K562 (cell line): Measurements from ENCODE around the gene MAST4.

Experiments used
- ATF2 ChIP-seq: sonication (generic); formaldehyde crosslinking; IDR thresholded peaks from 2 replicates; pipeline ENCODE4 v1.8.1; 2022; ENCODE audit warnings: missing genetic modification reagents
- CREB1 ChIP-seq, 2 experiments: sonication (generic) in 1 of 2; formaldehyde crosslinking in 1 of 2; IDR thresholded peaks; 2 replicates each; pipeline versions ENCODE4 v1.6.1 to v1.8.0; 2012 to 2022; ENCODE audit warnings: inconsistent platforms in 1 of 2, mild to moderate bottlenecking in 1 of 2, missing genetic modification reagents in 1 of 2, moderate library complexity in 1 of 2
- CTCF ChIP-seq, 3 experiments: IDR thresholded peaks in 2 of 3; conservative IDR thresholded peaks in 1 of 3; 2 replicates each; pipeline ENCODE4 v1.5.1; 2011 to 2012; ENCODE audit warnings: low read length in 3 of 3, mild to moderate bottlenecking in 3 of 3, control low read depth in 2 of 3, improper control_type of control experiment in 1 of 3, inconsistent platforms in 1 of 3, low read depth in 1 of 3, mixed read lengths in 1 of 3, moderate library complexity in 1 of 3; ENCODE audit not compliant: insufficient read depth in 2 of 3
- ETV6 ChIP-seq, 3 experiments: fragments of 150-350 bp in 1 of 3; sonication (generic) in 1 of 3; formaldehyde crosslinking in 1 of 3; IDR thresholded peaks; 2 replicates each; pipeline versions ENCODE4 v1.6.1 to v1.8.0; 2014 to 2022; ENCODE audit warnings: borderline replicate concordance in 2 of 3, low read depth in 2 of 3, antibody characterized with exemption in 1 of 3, low read length in 1 of 3, mild to moderate bottlenecking in 1 of 3, missing genetic modification reagents in 1 of 3
- KDM1A ChIP-seq, 2 experiments: fragments of 450-650 bp; IDR thresholded peaks; 2 replicates each; pipeline ENCODE4 v1.6.1; 2016; ENCODE audit warnings: mild to moderate bottlenecking in 2 of 2
- MEIS2 ChIP-seq: fragments of 450-650 bp; IDR thresholded peaks from 2 replicates; pipeline ENCODE4 v1.6.1; 2014; ENCODE audit warnings: mild to moderate bottlenecking; ENCODE audit not compliant: partially characterized antibody
- RCOR1 ChIP-seq, 2 experiments: IDR thresholded peaks; 2 replicates each; pipeline ENCODE4 v1.6.1; 2012; ENCODE audit warnings: low read depth in 2 of 2, low read length in 2 of 2, borderline replicate concordance in 1 of 2, improper control_type of control experiment in 1 of 2
- SRF ChIP-seq, 2 experiments: fragments of 250-450, 450-650 bp in 1 of 2; sonication (Bioruptor Pico) in 1 of 2; sonication (generic) in 1 of 2; formaldehyde crosslinking; IDR thresholded peaks; 2 replicates each; pipeline versions ENCODE4 v1.5.0 to v1.5.1; 2020 to 2022; ENCODE audit warnings: mild to moderate bottlenecking in 1 of 2, missing genetic modification reagents in 1 of 2
- U2AF1 ChIP-seq: fragments of 200-400 bp; formaldehyde crosslinking; optimal IDR thresholded peaks from 2 replicates; pipeline ENCODE3; 2017; ENCODE audit warnings: mild to moderate bottlenecking, low read depth, low read length, moderate library complexity
- ZBTB1 ChIP-seq: sonication (generic); formaldehyde crosslinking; IDR thresholded peaks from 2 replicates; pipeline ENCODE4 v1.8.1; 2023; ENCODE audit warnings: missing genetic modification reagents, low read depth, mild to moderate bottlenecking, borderline replicate concordance
- ZBTB33 ChIP-seq: sonication (generic); formaldehyde crosslinking; IDR thresholded peaks from 2 replicates; pipeline ENCODE4 v1.8.1; 2023; ENCODE audit warnings: mild to moderate bottlenecking, missing genetic modification reagents
- ZEB2 ChIP-seq: fragments of 450-650 bp; IDR thresholded peaks from 2 replicates; pipeline ENCODE4 v1.6.1; 2016
- ZNF133 ChIP-seq: fragments of 250-450 bp; sonication (Bioruptor Pico); IDR thresholded peaks from 2 replicates; pipeline ENCODE4 v1.4.0; 2020; ENCODE audit warnings: mild to moderate bottlenecking
- ZNF280B ChIP-seq: fragments of 250-450 bp; sonication (Bioruptor Pico); IDR thresholded peaks from 2 replicates; pipeline ENCODE4 v1.5.1; 2021; ENCODE audit warnings: mild to moderate bottlenecking

- TF ChIP-seq ZBTB1 (CRISPR knock-in tag) (no peak), ZNF133 (no peak), ZNF280B (CRISPR knock-in tag) (no peak), ATF2 (CRISPR knock-in tag) (no peak), KDM1A (IDR thresholded peaks at IDR 0.05) (no peak), CTCF (IDR thresholded peaks at IDR 0.05 in 2 of 3, conservative IDR thresholded peaks at IDR 0.05 in 1 of 3; ENCODE audit: insufficient read depth in 2 of 3, low read depth in 1 of 3, low read length in 3 of 3) (no peak), CREB1 (IDR thresholded peaks at IDR 0.05) (no peak), CREB1 (CRISPR knock-in tag; IDR thresholded peaks at IDR 0.05) (no peak), ZEB2 (no peak), SRF (CRISPR knock-in tag; IDR thresholded peaks at IDR 0.05) (no peak), RCOR1 (IDR thresholded peaks at IDR 0.05; ENCODE audit: borderline replicate concordance in 1 of 2, low read depth in 2 of 2, low read length in 2 of 2) (no peak), ZBTB33 (CRISPR knock-in tag) (no peak), ETV6 (IDR thresholded peaks at IDR 0.05; ENCODE audit: borderline replicate concordance in 1 of 2, low read depth in 2 of 2, low read length in 1 of 2) (no peak), ETV6 (CRISPR knock-in tag; IDR thresholded peaks at IDR 0.05; ENCODE audit: borderline replicate concordance) (no peak), U2AF1 (no peak), MEIS2 (no peak)
Observed at GRCh38 chr5:66603881-66604280, 7.7 kb downstream of the MAST4 start.
